ENCODE data around the gene TNFRSF19.

DNA sequence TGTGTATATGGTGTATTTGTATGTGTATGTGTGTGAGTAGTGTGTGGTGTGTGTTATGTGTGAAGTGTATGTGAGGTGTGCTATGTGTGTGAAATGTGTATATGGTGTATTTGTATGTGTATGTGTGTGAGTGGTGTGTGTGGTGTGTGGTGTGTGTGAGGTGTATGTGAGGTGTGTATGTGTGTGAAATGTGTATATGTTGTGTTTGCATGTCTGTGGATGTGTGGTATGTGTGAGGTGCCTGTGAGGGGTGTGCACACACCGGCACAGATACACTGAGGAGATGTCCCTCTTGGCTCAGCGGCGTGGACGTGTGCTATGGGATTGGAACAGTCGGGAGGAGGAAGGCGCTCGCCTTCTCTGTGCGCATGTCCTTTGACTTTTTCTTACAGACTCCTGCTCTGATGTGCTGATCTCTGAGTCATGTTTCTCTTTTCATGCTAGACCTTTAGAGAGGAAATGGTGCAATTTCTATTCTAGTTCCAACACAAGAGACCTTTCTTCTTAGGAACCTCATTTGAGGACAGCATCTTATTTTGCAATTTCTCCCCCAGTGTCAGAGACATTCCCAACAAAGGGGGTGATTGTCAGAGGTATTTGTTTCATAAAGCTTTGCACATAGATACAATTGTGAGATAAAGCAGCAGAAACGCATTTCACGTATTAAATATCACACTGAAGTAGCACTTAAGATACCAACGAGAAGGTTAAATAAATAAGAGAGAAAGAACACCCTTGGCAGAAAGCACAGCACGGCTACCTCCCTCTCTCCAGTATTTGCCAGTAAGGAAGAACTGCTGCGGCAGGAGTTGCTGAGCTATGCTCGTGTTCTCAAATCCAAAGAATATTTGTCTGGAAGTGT, 11.3 kb upstream of the TNFRSF19 start:
- no peak for TF ChIP-seq CTCF (IDR thresholded peaks at IDR 0.05; ENCODE audit: low read depth, low read length, missing input control)
- TF ChIP-seq SP1 (IDR thresholded peaks at IDR 0.05): no peak
- TF ChIP-seq RAD21 (IDR thresholded peaks at IDR 0.05): no peak
- TF ChIP-seq RXRA (IDR thresholded peaks at IDR 0.05): no peak
- TF ChIP-seq ZBTB33 (IDR thresholded peaks at IDR 0.05): no peak

All from liver (tissue), 3 donors.